ENCODE data around the gene NTN5. TPM values are rescaled to one million over a fixed set of nuclear protein-coding genes. Genes with fewer than 3 reads are reported as not detected.
A peak's percentile ranks its signal among the peaks of the same experiment; 100 is the strongest.

The NTN5 gene
- total and polyA plus RNA-seq, 2 experiments from 2014 or later: 0.52 to 0.94 TPM

GRCh38 chr19:48616491-48617056, 56.2 kb downstream of the NTN5 start (continued):
- no peak for TF ChIP-seq ZNF462 (CRISPR knock-in tag; IDR thresholded peaks at IDR 0.05)

- Histone ChIP-seq H3K4me2 (peak overlapping the region; percentile 99; the same call in 1 of the 2 replicates), H2AFZ (no peak overlapping the region), H3K27ac (ENCODE audit: low read depth) (peak overlapping the region; percentile 99), H3K36me3 (ENCODE audit: insufficient read depth) (peaks cover 32% of the 10 kb centered on the region), H3K79me2 (replicated peaks; ENCODE audit: insufficient read depth) (peaks cover 40% of the 10 kb centered on the region), H4K20me1 (replicated peaks; ENCODE audit: insufficient read depth) (peaks cover 21% of the 10 kb centered on the region), H3K9me2 (ENCODE audit: insufficient read depth) (no peaks in the 10 kb centered on the region), H3K4me1 (ENCODE audit: insufficient read depth) (peaks cover 39% of the 10 kb centered on the region), H3K27me3 (ENCODE audit: insufficient read depth) (no peaks in the 10 kb centered on the region), H3K4me3 (peak overlapping the region; percentile 97; the same call in 1 of the 2 replicates), H3F3A (replicated peaks; ENCODE audit: low read depth) (peaks cover 52% of the 10 kb centered on the region)
- H3K4me1 Mint-ChIP-seq: peaks cover 50% of the 10 kb centered on the region
- H3K4me3 Mint-ChIP-seq: peak overlapping the region; percentile 93
- peaks cover 53% of the 10 kb centered on the region for H3K36me3 Mint-ChIP-seq (ENCODE audit: low read depth)
- no peaks in the 10 kb centered on the region; the same call in 1 of the 3 replicates for H3K9me3 Mint-ChIP-seq
- no peak for ATAC-seq
- no peak for DNase-seq (ENCODE audit: low spot score)
- peak overlapping the region; percentile 98 for H3K27ac Mint-ChIP-seq
- peaks cover 43% of the 10 kb centered on the region for H3K27me3 Mint-ChIP-seq (ENCODE audit: insufficient read depth, low read depth, poor library complexity)
- TF ChIP-seq EZH2 (IDR thresholded peaks at IDR 0.05; ENCODE audit: low read depth, unreplicated experiment) (no peak), ZNF114 (CRISPR knock-in tag; IDR thresholded peaks at IDR 0.05) (no peak), EZH2phosphoT487 (IDR thresholded peaks at IDR 0.05; ENCODE audit: unreplicated experiment) (no peak), CREB1 (CRISPR knock-in tag; IDR thresholded peaks at IDR 0.05; ENCODE audit: low read depth) (no peak), NANOG (IDR thresholded peaks at IDR 0.05; ENCODE audit: borderline replicate concordance) (no peak), CTCF (conservative IDR thresholded peaks at IDR 0.05; ENCODE audit: low read depth in 2 of 2) (no peak), ETS1 (IDR thresholded peaks at IDR 0.05) (no peak), ZNF331 (CRISPR knock-in tag; IDR thresholded peaks at IDR 0.05; ENCODE audit: low read depth) (no peak), POLR2AphosphoS5 (IDR thresholded peaks at IDR 0.05; ENCODE audit: low read depth) (no peak), REST (IDR thresholded peaks at IDR 0.05; ENCODE audit: unreplicated experiment) (no peak), JUNB (IDR thresholded peaks at IDR 0.05; ENCODE audit: unreplicated experiment) (no peak), STAT1 (IDR thresholded peaks at IDR 0.05; ENCODE audit: unreplicated experiment) (no peak)
These were observed 56.8 kb downstream of the NTN5 start for GRCh38 chr19:48616041-48616436.
